Neuronal stem cell (in vitro differentiated cells): ENCODE data around the gene CPNE7.

Experiments
- DNase-seq: peaks from one replicate; pipeline ENCODE4 v3.0.0-alpha.2; 2013; ENCODE audit warnings: low spot score
- H2AFZ ChIP-seq: one replicate; pipeline ENCODE4 v1.6.1; 2013; ENCODE audit warnings: mild to moderate bottlenecking, low read length, inconsistent platforms
- H2AK5ac ChIP-seq: 2 replicates; pipeline ENCODE4 v1.6.1; 2013; ENCODE audit warnings: low read depth, mild to moderate bottlenecking, inconsistent platforms, low read length, moderate library complexity, mixed read lengths
- H2BK120ac ChIP-seq: 2 replicates; pipeline ENCODE4 v1.6.1; 2013; ENCODE audit warnings: low read depth, mild to moderate bottlenecking, inconsistent platforms, low read length, moderate library complexity, mixed read lengths
- H2BK12ac ChIP-seq: one replicate; pipeline ENCODE4 v1.6.1; 2013; ENCODE audit warnings: low read length, inconsistent platforms
- H2BK15ac ChIP-seq: 2 replicates; pipeline ENCODE4 v1.6.1; 2013; ENCODE audit warnings: mild to moderate bottlenecking, low read length, inconsistent platforms, mixed read lengths
- H2BK5ac ChIP-seq: one replicate; pipeline ENCODE4 v1.6.1; 2013; ENCODE audit warnings: inconsistent platforms, mild to moderate bottlenecking, low read length, moderate library complexity
- H3K14ac ChIP-seq: one replicate; pipeline ENCODE4 v1.6.1; 2013; ENCODE audit warnings: low read length, inconsistent platforms
- H3K18ac ChIP-seq: 2 replicates; pipeline ENCODE4 v1.6.1; 2013; ENCODE audit warnings: low read length, inconsistent platforms
- H3K23ac ChIP-seq: 2 replicates; pipeline ENCODE4 v1.6.1; 2013; ENCODE audit warnings: low read depth, mild to moderate bottlenecking, mixed read lengths, low read length, inconsistent platforms; ENCODE audit not compliant: poor library complexity
- H3K27ac ChIP-seq: replicated peaks from 3 replicates; pipeline ENCODE4 v1.5.1; 2013; ENCODE audit warnings: low read length, inconsistent platforms
- H3K27me3 ChIP-seq, 3 experiments: 2 replicates each; pipeline ENCODE4 v1.6.1; 2013; ENCODE audit warnings: low read length in 3 of 3, mild to moderate bottlenecking in 2 of 3, inconsistent platforms in 1 of 3, low read depth in 1 of 3, mixed read lengths in 1 of 3, moderate library complexity in 1 of 3; ENCODE audit not compliant: control insufficient read depth in 3 of 3, insufficient read depth in 3 of 3
- H3K36me3 ChIP-seq, 2 donors: replicated peaks in 1 of 2; 2 replicates each; pipeline ENCODE4 v1.6.1; 2013; ENCODE audit warnings: low read length in 2 of 2; ENCODE audit not compliant: control insufficient read depth in 2 of 2, insufficient read depth in 2 of 2
- H3K4ac ChIP-seq: 2 replicates; pipeline ENCODE4 v1.6.1; 2013; ENCODE audit warnings: inconsistent platforms, mild to moderate bottlenecking, low read length, moderate library complexity
- H3K4me1 ChIP-seq, 2 donors: 1 replicate in 1 of 2; 2 replicates in 1 of 2; pipeline ENCODE4 v1.6.1; 2013; ENCODE audit warnings: low read length in 2 of 2, low read depth in 1 of 2; ENCODE audit not compliant: control insufficient read depth in 2 of 2, insufficient read depth in 1 of 2
- H3K4me2 ChIP-seq: one replicate; pipeline ENCODE4 v1.6.1; 2013; ENCODE audit warnings: mild to moderate bottlenecking, low read length, inconsistent platforms; ENCODE audit not compliant: insufficient read depth, poor library complexity, severe bottlenecking
- H3K4me3 ChIP-seq, 2 donors: 2 replicates each; pipeline ENCODE4 v1.5.1; 2013; ENCODE audit warnings: low read length in 2 of 2, mild to moderate bottlenecking in 2 of 2, inconsistent platforms in 1 of 2, moderate library complexity in 1 of 2
- H3K79me1 ChIP-seq: one replicate; pipeline ENCODE4 v1.6.1; 2013; ENCODE audit warnings: low read depth, mild to moderate bottlenecking, inconsistent platforms, low read length, moderate library complexity
- H3K9ac ChIP-seq: one replicate; pipeline ENCODE4 v1.6.1; 2013; ENCODE audit warnings: mild to moderate bottlenecking, low read depth, low read length, inconsistent platforms; ENCODE audit not compliant: poor library complexity
- H3K9me3 ChIP-seq, 2 donors: replicated peaks in 1 of 2; 2 replicates each; pipeline versions ENCODE3 to v1.6.1; 2013; ENCODE audit warnings: low read length in 2 of 2, mild to moderate bottlenecking in 2 of 2, inconsistent platforms in 1 of 2, low read depth in 1 of 2, mixed read lengths in 1 of 2, moderate library complexity in 1 of 2; ENCODE audit not compliant: control insufficient read depth in 2 of 2, insufficient read depth in 1 of 2
- H4K8ac ChIP-seq: one replicate; pipeline ENCODE4 v1.6.1; 2013; ENCODE audit warnings: low read depth, mild to moderate bottlenecking, inconsistent platforms, low read length, moderate library complexity
- H4K91ac ChIP-seq: one replicate; pipeline ENCODE4 v1.6.1; 2013; ENCODE audit warnings: low read length, low read depth, mild to moderate bottlenecking, inconsistent platforms; ENCODE audit not compliant: poor library complexity
- WGBS, 2 donors: extraction: QIAGEN DNeasy Blood & Tissue Kit; methylation state at CpG; one replicate each; pipeline ENCODE4 v1.1.7; 2013; ENCODE audit warnings: missing lambda C conversion rate in 2 of 2, mixed read lengths in 1 of 2; ENCODE audit not compliant: insufficient read length in 2 of 2, insufficient replicate concordance in 1 of 2; ENCODE audit errors: extremely low coverage in 2 of 2; 5-methylcytosine and 5-hydroxymethylcytosine counted together

CPNE7 gene

DNA sequence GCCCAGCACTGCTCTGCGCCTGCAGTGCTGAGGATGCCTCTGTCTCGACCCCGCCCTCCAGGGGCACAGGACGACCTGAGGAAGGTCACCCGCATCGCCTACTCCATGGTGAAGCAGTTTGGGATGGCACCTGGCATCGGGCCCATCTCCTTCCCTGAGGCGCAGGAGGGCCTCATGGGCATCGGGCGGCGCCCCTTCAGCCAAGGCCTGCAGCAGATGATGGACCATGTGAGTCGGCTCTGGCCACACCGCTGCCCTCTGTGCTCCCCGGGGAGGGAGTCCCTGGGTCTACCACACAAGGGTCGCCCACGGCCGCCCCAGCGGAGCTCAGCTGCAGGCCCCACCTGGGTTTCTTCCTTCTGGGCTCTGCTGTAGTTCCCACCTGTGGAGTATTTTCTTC lies 21.8 kb upstream of the CPNE7 start:
- H2AK5ac ChIP-seq, result no peak overlapping the region
- H3K4me3 ChIP-seq, result no peak overlapping the region
- H3K18ac ChIP-seq, result no peak overlapping the region
- peak overlapping the region; percentile 70 for H3K23ac ChIP-seq
- H3K36me3 ChIP-seq, result peaks cover 42 to 93% of the 10 kb centered on the region in 2 donors
- H3K4me2 ChIP-seq, result no peak overlapping the region
- no peak overlapping the region for H2BK12ac ChIP-seq
- no peak for DNase-seq
- H3K14ac ChIP-seq, result no peak overlapping the region
- no peak overlapping the region for H3K9ac ChIP-seq
- H4K8ac ChIP-seq, result no peak overlapping the region
- no peak overlapping the region for H3K4ac ChIP-seq
- no peak overlapping the region for H2AFZ ChIP-seq
- H3K27ac ChIP-seq, result no peak overlapping the region
- H3K4me1 ChIP-seq, result peaks cover 2 to 5% of the 10 kb centered on the region in 2 donors
- H2BK120ac ChIP-seq, result no peak overlapping the region
- no peak overlapping the region for H2BK15ac ChIP-seq
- no peak overlapping the region for H4K91ac ChIP-seq
- no peak overlapping the region for H2BK5ac ChIP-seq
- no peaks in the 10 kb centered on the region for H3K27me3 ChIP-seq
- no CpG with 5 or more reads among the region's 18 CpGs for WGBS, 2 donors
- H3K9me3 ChIP-seq, result peaks cover 0 to 2% of the 10 kb centered on the region in 2 donors
- peaks cover 5% of the 10 kb centered on the region for H3K79me1 ChIP-seq

DNA sequence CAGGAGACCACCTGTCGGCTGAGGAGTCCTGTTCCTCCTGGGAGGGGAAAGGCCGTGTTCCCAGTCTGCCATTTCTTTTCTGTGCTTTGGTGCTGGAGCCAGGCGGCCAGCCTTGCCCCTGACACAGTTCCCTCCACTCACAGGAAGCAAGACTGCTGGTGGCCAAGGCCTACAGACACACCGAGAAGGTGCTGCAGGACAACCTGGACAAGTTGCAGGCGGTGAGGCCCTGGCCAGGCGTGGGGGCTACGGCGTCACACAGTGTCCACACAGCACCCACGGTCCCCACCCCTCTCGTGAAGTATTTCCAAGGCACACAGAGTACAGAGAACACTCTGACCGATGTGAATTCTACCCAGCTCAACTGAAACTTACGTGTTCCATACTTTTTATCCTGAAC lies 21.2 kb upstream of the CPNE7 start:
- Histone ChIP-seq H3K27ac (no peak overlapping the region), H3K4me2 (no peak overlapping the region), H3K9ac (peak overlapping the region; percentile 44), H2BK5ac (no peak overlapping the region), H3K4me1 (peaks cover 2 to 5% of the 10 kb centered on the region in 2 donors), H2BK15ac (no peak overlapping the region), H3K18ac (no peak overlapping the region), H3K36me3 (peaks cover 37 to 87% of the 10 kb centered on the region in 2 donors), H2AFZ (no peak overlapping the region), H4K8ac (no peak overlapping the region), H3K4ac (no peak overlapping the region), H3K4me3 (peak overlapping the region in 1 of 2 donors; percentile 19), H3K14ac (no peak overlapping the region), H3K23ac (no peak overlapping the region), H2AK5ac (no peak overlapping the region), H3K27me3 (no peaks in the 10 kb centered on the region), H4K91ac (no peak overlapping the region), H3K79me1 (peaks cover 5% of the 10 kb centered on the region), H3K9me3 (peaks cover 0 to 2% of the 10 kb centered on the region in 2 donors), H2BK120ac (no peak overlapping the region), H2BK12ac (no peak overlapping the region)
- no peak for DNase-seq
- WGBS, 2 donors, result no CpG with 5 or more reads among the region's 12 CpGs

DNA sequence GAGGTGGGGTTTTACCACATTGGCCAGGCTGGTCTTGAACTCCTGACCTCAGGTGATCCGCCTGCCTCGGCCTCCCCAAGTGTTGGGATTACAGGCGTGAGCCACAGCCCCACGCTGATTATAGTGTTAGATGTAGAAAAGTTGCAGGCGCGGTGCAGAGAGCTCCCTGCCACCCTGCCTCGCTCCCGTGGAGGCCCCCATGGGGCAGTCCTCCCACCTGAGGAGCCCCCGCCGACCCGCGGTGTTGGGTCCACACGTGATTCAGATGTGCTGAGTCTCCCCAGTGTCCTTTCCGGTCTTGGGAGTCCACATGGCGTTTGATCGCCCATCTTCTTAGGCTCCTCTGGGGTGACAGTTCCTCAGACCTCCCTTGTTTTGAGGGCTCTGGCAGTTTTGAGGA lies 20.3 kb upstream of the CPNE7 start:
- Histone ChIP-seq H2BK12ac (no peak overlapping the region), H3K4me1 (peaks cover 4 to 5% of the 10 kb centered on the region in 2 donors), H3K27ac (no peak overlapping the region), H3K9me3 (peaks cover 0 to 2% of the 10 kb centered on the region in 2 donors), H3K14ac (no peak overlapping the region), H3K18ac (no peak overlapping the region), H3K4me3 (no peak overlapping the region), H3K4ac (no peak overlapping the region), H3K79me1 (peaks cover 5% of the 10 kb centered on the region), H3K36me3 (peaks cover 37 to 78% of the 10 kb centered on the region in 2 donors), H4K8ac (no peak overlapping the region), H2BK5ac (peak overlapping the region; percentile 42), H3K27me3 (no peaks in the 10 kb centered on the region), H2BK15ac (no peak overlapping the region), H3K23ac (no peak overlapping the region), H2AFZ (no peak overlapping the region), H2AK5ac (no peak overlapping the region), H2BK120ac (no peak overlapping the region), H4K91ac (no peak overlapping the region), H3K4me2 (no peak overlapping the region), H3K9ac (no peak overlapping the region)
- no CpG with 5 or more reads among the region's 16 CpGs for WGBS, 2 donors
- no peak for DNase-seq

DNA sequence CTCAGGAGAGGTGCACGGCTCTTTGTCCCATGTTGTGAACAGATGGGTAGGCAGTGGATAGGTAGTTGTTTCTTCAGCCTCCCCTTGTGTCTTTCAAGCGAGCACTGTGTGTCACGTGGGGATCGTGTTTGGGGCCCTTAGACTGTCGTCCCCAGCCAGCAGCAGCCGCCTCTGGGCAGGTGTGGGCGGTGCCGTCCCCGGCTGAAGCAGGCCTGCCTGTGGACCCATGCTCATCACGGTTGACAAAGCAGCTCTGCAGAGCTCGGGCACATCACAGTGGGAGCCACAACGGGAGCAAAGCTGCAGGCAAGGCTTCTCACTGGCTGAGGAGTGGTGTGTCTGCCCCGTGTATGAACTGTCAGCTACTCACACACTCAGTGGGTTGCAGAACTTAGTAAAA lies 19.8 kb upstream of the CPNE7 start:
- peak overlapping the region; percentile 21 for H3K14ac ChIP-seq
- no peak for DNase-seq
- H3K23ac ChIP-seq, result peak overlapping the region; percentile 53
- peak overlapping the region in 1 of 2 donors; percentile 47 for H3K4me3 ChIP-seq
- H3K36me3 ChIP-seq, result peaks cover 33 to 73% of the 10 kb centered on the region in 2 donors
- H3K27ac ChIP-seq, result no peak overlapping the region
- H3K4me1 ChIP-seq, result peaks cover 4 to 5% of the 10 kb centered on the region in 2 donors
- H3K9ac ChIP-seq, result no peak overlapping the region
- no peak overlapping the region for H2BK120ac ChIP-seq
- no peak overlapping the region for H3K18ac ChIP-seq
- no CpG with 5 or more reads among the region's 13 CpGs for WGBS, 2 donors
- H2AFZ ChIP-seq, result no peak overlapping the region
- H3K79me1 ChIP-seq, result peaks cover 4% of the 10 kb centered on the region
- H4K8ac ChIP-seq, result no peak overlapping the region
- H4K91ac ChIP-seq, result no peak overlapping the region
- H2BK15ac ChIP-seq, result no peak overlapping the region
- no peak overlapping the region for H2BK12ac ChIP-seq
- peak overlapping the region; percentile 42 for H2BK5ac ChIP-seq
- no peaks in the 10 kb centered on the region for H3K27me3 ChIP-seq
- H3K4ac ChIP-seq, result no peak overlapping the region
- no peak overlapping the region for H3K4me2 ChIP-seq
- peaks cover 0 to 2% of the 10 kb centered on the region in 2 donors for H3K9me3 ChIP-seq
- no peak overlapping the region for H2AK5ac ChIP-seq
